HG03064 (cell line): Measurements from ENCODE around the gene TSPEAR.
"Not testable (repeated sequence)": the region's sequence is repeated elsewhere in the genome, so short reads cannot be mapped to it uniquely, and the experiment has no call there.

Source experiments
- ATAC-seq: cut with Tn5 transposase; IDR thresholded peaks from one replicate; pipeline ENCODE4 v1.9.1; 2021; ENCODE audit warnings: low read depth; ENCODE audit not compliant: unreplicated experiment

TSPEAR gene

GRCh38 chr21:44578371-44579055 is 132.9 kb downstream of the TSPEAR start:
- no peak for ATAC-seq

- no peak for ATAC-seq
Measured at GRCh38 chr21:44576025-44576420, 135.3 kb downstream of the TSPEAR start.

GRCh38 chr21:44575307-44576024 is 135.9 kb downstream of the TSPEAR start:
- no peak for ATAC-seq

GRCh38 chr21:44574457-44575306 is 136.7 kb downstream of the TSPEAR start:
- ATAC-seq: no peak

- not testable (repeated sequence) for ATAC-seq
Measured at GRCh38 chr21:44573630-44574456, 137.5 kb downstream of the TSPEAR start, which contains the start of gene KRTAP10-4. TSS of gene KRTAP10-4 (plus strand) at chr21:44573729. CDS start at chr21:44573759, 30 bp downstream.

GRCh38 chr21:44572959-44573583 is 138.3 kb downstream of the TSPEAR start:
- ATAC-seq: no peak

- ATAC-seq: no peak
Measured at GRCh38 chr21:44571844-44572782, 139.3 kb downstream of the TSPEAR start.

- ATAC-seq: no peak
Measured at GRCh38 chr21:44571296-44571695, 140.1 kb downstream of the TSPEAR start.

- no peak for ATAC-seq
Measured at GRCh38 chr21:44569861-44570517, 141.4 kb downstream of the TSPEAR start.

GRCh38 chr21:44568667-44569556 is 142.5 kb downstream of the TSPEAR start:
- ATAC-seq: no peak

- ATAC-seq: no peak
Measured at GRCh38 chr21:44568261-44568660, 143.1 kb downstream of the TSPEAR start.

GRCh38 chr21:44567481-44568171 is 143.7 kb downstream of the TSPEAR start:
- no peak for ATAC-seq

GRCh38 chr21:44566403-44566802 is 145.0 kb downstream of the TSPEAR start:
- no peak for ATAC-seq

- ATAC-seq: no peak
Measured at GRCh38 chr21:44564886-44565598, 146.3 kb downstream of the TSPEAR start.

GRCh38 chr21:44564099-44564498 is 147.3 kb downstream of the TSPEAR start:
- ATAC-seq: no peak

- ATAC-seq: no peak
Measured at GRCh38 chr21:44558695-44559094, 152.7 kb downstream of the TSPEAR start, which contains the start of gene KRTAP10-3. TSS of gene KRTAP10-3 (minus strand) at chr21:44558795. CDS start at chr21:44558715, 80 bp downstream.
